ENCODE results near the gene HDAC4.

DNA sequence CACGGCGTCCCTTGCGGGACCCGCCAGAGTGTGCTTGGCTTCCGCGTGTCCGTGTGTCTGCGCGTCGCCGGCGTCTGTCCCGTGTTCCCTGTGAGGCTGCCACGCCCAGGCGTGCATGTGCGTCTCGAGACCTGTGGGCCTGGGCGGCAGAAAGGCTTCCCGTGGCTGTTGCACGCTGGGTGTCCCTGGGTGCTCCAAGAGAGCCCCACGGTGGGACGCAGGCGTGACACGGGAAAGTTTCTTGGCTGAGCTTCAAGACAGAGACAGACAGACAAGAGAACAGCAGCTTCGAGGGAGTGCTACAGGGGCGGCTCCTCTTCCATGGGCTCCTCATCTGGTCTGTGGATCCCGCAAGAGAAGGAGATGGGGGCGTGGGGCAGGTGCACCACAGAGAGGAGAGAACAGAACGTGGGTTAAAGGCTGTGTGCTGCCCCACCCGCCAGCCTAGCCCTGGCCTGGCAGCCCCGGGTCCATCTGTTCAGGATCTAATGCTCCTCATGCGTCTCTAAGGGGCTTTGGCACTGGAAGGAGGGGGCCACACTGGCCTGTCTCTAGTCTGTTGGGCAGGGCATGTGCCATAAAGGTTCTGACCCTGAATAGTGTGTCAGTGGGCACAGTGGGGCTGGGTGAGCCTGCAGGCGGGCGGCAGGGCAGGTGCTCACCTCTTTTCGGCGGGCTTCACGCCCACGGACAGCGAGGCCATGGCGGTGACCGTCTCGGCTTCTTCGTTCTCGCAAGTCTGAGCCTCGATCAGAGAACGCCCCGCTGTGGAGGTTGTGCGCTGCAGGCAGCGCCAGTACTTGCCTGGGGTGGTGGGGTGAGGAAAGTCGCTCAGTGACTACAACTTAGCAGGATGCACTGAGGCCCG lies 347.8 kb downstream of the HDAC4 start:
- TF ChIP-seq POLR2A (IDR thresholded peaks at IDR 0.05) (no peak), EP300 (IDR thresholded peaks at IDR 0.05) (no peak), POLR2AphosphoS5 (IDR thresholded peaks at IDR 0.05) (no peak)
- TF ChIP-seq, protein P1, sequence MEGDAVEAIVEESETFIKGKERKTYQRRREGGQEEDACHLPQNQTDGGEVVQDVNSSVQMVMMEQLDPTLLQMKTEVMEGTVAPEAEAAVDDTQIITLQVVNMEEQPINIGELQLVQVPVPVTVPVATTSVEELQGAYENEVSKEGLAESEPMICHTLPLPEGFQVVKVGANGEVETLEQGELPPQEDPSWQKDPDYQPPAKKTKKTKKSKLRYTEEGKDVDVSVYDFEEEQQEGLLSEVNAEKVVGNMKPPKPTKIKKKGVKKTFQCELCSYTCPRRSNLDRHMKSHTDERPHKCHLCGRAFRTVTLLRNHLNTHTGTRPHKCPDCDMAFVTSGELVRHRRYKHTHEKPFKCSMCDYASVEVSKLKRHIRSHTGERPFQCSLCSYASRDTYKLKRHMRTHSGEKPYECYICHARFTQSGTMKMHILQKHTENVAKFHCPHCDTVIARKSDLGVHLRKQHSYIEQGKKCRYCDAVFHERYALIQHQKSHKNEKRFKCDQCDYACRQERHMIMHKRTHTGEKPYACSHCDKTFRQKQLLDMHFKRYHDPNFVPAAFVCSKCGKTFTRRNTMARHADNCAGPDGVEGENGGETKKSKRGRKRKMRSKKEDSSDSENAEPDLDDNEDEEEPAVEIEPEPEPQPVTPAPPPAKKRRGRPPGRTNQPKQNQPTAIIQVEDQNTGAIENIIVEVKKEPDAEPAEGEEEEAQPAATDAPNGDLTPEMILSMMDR (IDR thresholded peaks at IDR 0.05) = no peak
